OCI-LY7 (cell line): ENCODE measurements around the gene CAPNS1. TPM values are rescaled to one million over a fixed set of nuclear protein-coding genes. Genes with fewer than 3 reads are reported as not detected.
A peak's percentile ranks its signal among the peaks of the same experiment; 100 is the strongest.

Source experiments
- BruUV-seq: library from RNA; stranded (reverse); fragments of 400-500 nt; replicated peaks from 2 replicates; lab custom pipeline; 2021; lab: Mats Ljungman, UMichigan
- CTCF ChIA-PET: fragments of 300-600 bp; sonication (Branson Sonifier 250); formaldehyde crosslinking; loops from one replicate; lab custom pipeline; 2022; ENCODE audit warnings: antibody characterized with exemption; ENCODE audit not compliant: unreplicated experiment; lab: Charles Lee
- POLR2A ChIA-PET: fragments of 300-600 bp; sonication (Branson Sonifier 250); formaldehyde crosslinking; loops from one replicate; lab custom pipeline; 2022; ENCODE audit warnings: antibody characterized with exemption; lab: Charles Lee
- DNase-seq: peaks from one replicate; pipeline ENCODE4 v3.0.0-alpha.2; 2015; ENCODE audit warnings: low spot score
- H2AFZ ChIP-seq: fragments of 200-600 bp; sonication (generic), shearing (Covaris generic); 2 replicates; pipeline ENCODE4 v1.6.1; 2014; ENCODE audit warnings: mild to moderate bottlenecking, antibody characterized with exemption, low read length, moderate library complexity
- H3K27ac ChIP-seq: fragments of 200-600 bp; sonication (generic); 2 replicates; pipeline ENCODE4 v1.5.1; 2014; ENCODE audit warnings: mixed run types, low read depth, mild to moderate bottlenecking, moderate library complexity, low read length, inconsistent platforms; ENCODE audit not compliant: poor library complexity, severe bottlenecking
- H3K36me3 ChIP-seq: fragments of 200-600 bp; sonication (generic); 2 replicates; pipeline ENCODE4 v1.6.1; 2014; ENCODE audit warnings: mild to moderate bottlenecking, antibody characterized with exemption, low read length, moderate library complexity, mixed read lengths; ENCODE audit not compliant: insufficient read depth
- H3K4me1 ChIP-seq: fragments of 200-600 bp; sonication (generic); 2 replicates; pipeline ENCODE4 v1.5.1; 2014; ENCODE audit warnings: mild to moderate bottlenecking, low read length; ENCODE audit not compliant: insufficient read depth, poor library complexity, severe bottlenecking
- H3K4me2 ChIP-seq: fragments of 200-600 bp; sonication (generic); 2 replicates; pipeline ENCODE4 v1.6.1; 2014; ENCODE audit warnings: mild to moderate bottlenecking, low read length
- H3K4me3 ChIP-seq: fragments of 200-600 bp; sonication (generic); 2 replicates; pipeline ENCODE4 v1.5.1; 2014; ENCODE audit warnings: mild to moderate bottlenecking, low read depth, low read length; ENCODE audit not compliant: poor library complexity, severe bottlenecking
- H3K79me2 ChIP-seq: fragments of 200-600 bp; sonication (generic); 2 replicates; pipeline ENCODE4 v1.6.1; 2016; ENCODE audit warnings: low read depth, mild to moderate bottlenecking, low read length, moderate library complexity, mixed read lengths; ENCODE audit not compliant: insufficient read depth
- H3K9me2 ChIP-seq: fragments of 200-600 bp; sonication (generic); 2 replicates; pipeline ENCODE4 v1.6.1; 2016; ENCODE audit warnings: mild to moderate bottlenecking, low read length, mixed read lengths; ENCODE audit not compliant: insufficient read depth
- H3K9me3 ChIP-seq: fragments of 200-600 bp; sonication (generic); 2 replicates; pipeline ENCODE4 v1.6.1; 2014; ENCODE audit warnings: mild to moderate bottlenecking, mixed run types, low read length, mixed read lengths
- H4K20me1 ChIP-seq: fragments of 200-600 bp; sonication (generic); 2 replicates; pipeline ENCODE4 v1.6.1; 2014; ENCODE audit warnings: mild to moderate bottlenecking, antibody characterized with exemption, low read length, moderate library complexity, mixed read lengths; ENCODE audit not compliant: insufficient read depth
- CTCF ChIP-seq: fragments of 200-600 bp; sonication (generic); conservative IDR thresholded peaks from 2 replicates; pipeline ENCODE4 v1.5.1; 2014; ENCODE audit warnings: mild to moderate bottlenecking, antibody characterized with exemption, low read length, moderate library complexity, mixed read lengths
- EZH2phosphoT487 ChIP-seq: fragments of 200-600 bp; sonication (generic); IDR thresholded peaks from 2 replicates; pipeline ENCODE4 v1.6.1; 2018; ENCODE audit warnings: low read depth, borderline replicate concordance, mild to moderate bottlenecking, mixed run types, antibody characterized with exemption, low read length, moderate library complexity, mixed read lengths
- intact Hi-C: fragments of 100-400 bp; cut with micrococcal nuclease; formaldehyde crosslinking; loops from one replicate; pipeline ENCODE4 v1.10.0; 2022; ENCODE audit not compliant: unreplicated experiment
- total RNA-seq, 2 experiments: library from RNA; depleted of rRNA in 1 of 2; stranded (reverse); fragments of >200 nt in 1 of 2; shearing (Covaris generic) in 1 of 2; gene quantifications; 2 replicates each; pipeline ENCODE4 v1.2.3, GENCODE V29; 2014 to 2022

CAPNS1 gene
- total RNA-seq, 2 experiments from 2014 or later: 166 to 339 TPM

GRCh38 chr19:36142046-36142445 lies 2.2 kb downstream of the CAPNS1 start:
- POLR2A ChIA-PET: no interaction called here
- H3K9me2 ChIP-seq: no peaks in the 10 kb centered on the region
- H3K9me3 ChIP-seq: no peaks in the 10 kb centered on the region
- H2AFZ ChIP-seq: no peak overlapping the region
- CTCF ChIA-PET: no interaction called here
- H4K20me1 ChIP-seq: no peaks in the 10 kb centered on the region
- no peak overlapping the region for H3K27ac ChIP-seq
- peaks cover 18% of the 10 kb centered on the region; the same call in 1 of the 2 replicates for H3K79me2 ChIP-seq
- peak overlapping the region; percentile 89 for H3K4me3 ChIP-seq
- DNase-seq: no peak
- TF ChIP-seq CTCF: no peak
- TF ChIP-seq EZH2phosphoT487: no peak
- peaks cover 46% of the 10 kb centered on the region for H3K36me3 ChIP-seq
- peaks cover 9% of the 10 kb centered on the region for H3K4me1 ChIP-seq
- no TSS peak for BruUV-seq
- H3K4me2 ChIP-seq: peak overlapping the region; percentile 73
- intact Hi-C loops: no loop called here

GRCh38 chr19:36142496-36142895 lies 2.6 kb downstream of the CAPNS1 start:
- CTCF ChIA-PET: no interaction called here
- peaks cover 48% of the 10 kb centered on the region for H3K36me3 ChIP-seq
- H3K79me2 ChIP-seq: peaks cover 18% of the 10 kb centered on the region; the same call in 1 of the 2 replicates
- no peak overlapping the region for H3K4me2 ChIP-seq
- H2AFZ ChIP-seq: no peak overlapping the region
- H3K27ac ChIP-seq: no peak overlapping the region
- H3K9me2 ChIP-seq: no peaks in the 10 kb centered on the region
- H4K20me1 ChIP-seq: no peaks in the 10 kb centered on the region
- H3K9me3 ChIP-seq: no peaks in the 10 kb centered on the region
- intact Hi-C loops: no loop called here
- H3K4me3 ChIP-seq: no peak overlapping the region
- POLR2A ChIA-PET: no interaction called here
- H3K4me1 ChIP-seq: peaks cover 9% of the 10 kb centered on the region
- BruUV-seq: no TSS peak
- no peak for TF ChIP-seq CTCF
- TF ChIP-seq EZH2phosphoT487: no peak
- DNase-seq: no peak

GRCh38 chr19:36144624-36145023 lies 4.8 kb downstream of the CAPNS1 start:
- H3K36me3 ChIP-seq: peaks cover 64% of the 10 kb centered on the region
- no peak overlapping the region for H2AFZ ChIP-seq
- no peak for DNase-seq
- H3K27ac ChIP-seq: no peak overlapping the region
- H3K79me2 ChIP-seq: peaks cover 18% of the 10 kb centered on the region; the same call in 1 of the 2 replicates
- H3K9me2 ChIP-seq: no peaks in the 10 kb centered on the region
- POLR2A ChIA-PET: no interaction called here
- no TSS peak for BruUV-seq
- CTCF ChIA-PET: no interaction called here
- no peak overlapping the region for H3K4me3 ChIP-seq
- intact Hi-C loops: no loop called here
- no peaks in the 10 kb centered on the region for H4K20me1 ChIP-seq
- no peak for TF ChIP-seq CTCF
- no peak for TF ChIP-seq EZH2phosphoT487
- H3K4me2 ChIP-seq: no peak overlapping the region
- H3K4me1 ChIP-seq: peaks cover 9% of the 10 kb centered on the region
- H3K9me3 ChIP-seq: no peaks in the 10 kb centered on the region
